GM12864 (cell line): ENCODE data around the gene CDH4.

Experiments used
- DNase-seq: peaks from one replicate; pipeline ENCODE4 v3.0.0-alpha.2; 2011; ENCODE audit warnings: low read depth
- H3K4me3 ChIP-seq: 2 replicates; pipeline ENCODE4 v1.5.1; 2011; ENCODE audit warnings: mild to moderate bottlenecking, low read depth, low read length, control low read depth
- TF ChIP-seq, protein P1 (sequence below): IDR thresholded peaks from 2 replicates; pipeline ENCODE4 v1.5.1; 2011; ENCODE audit warnings: low read depth, mild to moderate bottlenecking, moderate library complexity, low read length, control low read depth, inconsistent platforms; ENCODE audit errors: missing control alignments

Gene CDH4

DNA sequence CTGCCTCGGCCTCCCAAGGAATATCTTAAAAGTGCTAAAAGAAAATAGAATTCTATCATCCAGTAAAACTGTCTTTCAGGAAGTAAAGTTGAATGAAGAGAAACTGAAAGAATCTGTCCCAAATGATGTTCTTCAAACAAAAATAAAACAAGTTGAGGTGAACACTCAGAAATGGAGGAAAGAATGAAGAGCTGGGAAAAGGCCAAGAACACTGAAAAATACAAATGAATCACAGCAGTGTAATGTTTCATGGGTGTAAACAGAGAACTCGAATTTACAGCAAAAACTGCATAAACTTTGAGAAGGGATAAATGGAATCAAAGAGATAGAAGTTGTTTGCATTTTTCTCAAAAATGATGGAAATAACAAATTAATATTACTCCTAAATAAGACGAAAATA, 496.3 kb downstream of the CDH4 start:
- H3K4me3 ChIP-seq, result no peak overlapping the region
- no peak for DNase-seq
- TF ChIP-seq, protein P1, sequence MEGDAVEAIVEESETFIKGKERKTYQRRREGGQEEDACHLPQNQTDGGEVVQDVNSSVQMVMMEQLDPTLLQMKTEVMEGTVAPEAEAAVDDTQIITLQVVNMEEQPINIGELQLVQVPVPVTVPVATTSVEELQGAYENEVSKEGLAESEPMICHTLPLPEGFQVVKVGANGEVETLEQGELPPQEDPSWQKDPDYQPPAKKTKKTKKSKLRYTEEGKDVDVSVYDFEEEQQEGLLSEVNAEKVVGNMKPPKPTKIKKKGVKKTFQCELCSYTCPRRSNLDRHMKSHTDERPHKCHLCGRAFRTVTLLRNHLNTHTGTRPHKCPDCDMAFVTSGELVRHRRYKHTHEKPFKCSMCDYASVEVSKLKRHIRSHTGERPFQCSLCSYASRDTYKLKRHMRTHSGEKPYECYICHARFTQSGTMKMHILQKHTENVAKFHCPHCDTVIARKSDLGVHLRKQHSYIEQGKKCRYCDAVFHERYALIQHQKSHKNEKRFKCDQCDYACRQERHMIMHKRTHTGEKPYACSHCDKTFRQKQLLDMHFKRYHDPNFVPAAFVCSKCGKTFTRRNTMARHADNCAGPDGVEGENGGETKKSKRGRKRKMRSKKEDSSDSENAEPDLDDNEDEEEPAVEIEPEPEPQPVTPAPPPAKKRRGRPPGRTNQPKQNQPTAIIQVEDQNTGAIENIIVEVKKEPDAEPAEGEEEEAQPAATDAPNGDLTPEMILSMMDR, result no peak

DNA sequence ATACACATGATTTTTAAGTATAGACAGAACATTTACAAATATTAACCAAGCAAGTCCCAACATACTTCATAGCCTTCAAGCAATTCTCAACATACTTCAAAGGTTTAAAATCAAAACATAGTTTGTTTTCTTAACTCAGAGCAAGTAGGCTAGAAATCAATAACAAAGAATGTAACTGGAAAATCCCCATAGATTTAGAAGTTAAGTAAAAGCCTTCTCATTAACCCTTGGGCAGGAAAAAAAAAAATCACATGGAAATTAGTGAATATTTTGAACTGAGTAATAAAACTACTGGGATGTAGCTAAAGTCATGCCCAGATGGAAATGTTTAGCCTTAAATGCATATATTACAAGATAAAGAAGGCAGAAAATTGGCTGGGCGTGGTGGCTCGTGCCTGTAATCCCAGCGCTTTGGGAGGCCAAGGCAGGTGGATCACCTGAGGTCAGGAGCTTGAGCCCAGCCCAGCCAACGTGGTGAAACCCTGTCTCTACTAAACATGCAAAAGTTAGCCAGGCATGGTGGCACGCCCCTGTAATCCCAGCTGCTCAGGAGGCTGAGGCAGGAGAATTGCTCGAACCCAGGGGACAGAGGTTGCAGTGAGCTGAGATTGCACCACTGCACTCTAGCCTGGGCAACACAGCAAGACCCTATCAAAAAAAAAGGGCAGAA, 497.5 kb downstream of the CDH4 start:
- H3K4me3 ChIP-seq, result no peak overlapping the region
- TF ChIP-seq, protein P1, result no peak
- DNase-seq, result no peak

DNA sequence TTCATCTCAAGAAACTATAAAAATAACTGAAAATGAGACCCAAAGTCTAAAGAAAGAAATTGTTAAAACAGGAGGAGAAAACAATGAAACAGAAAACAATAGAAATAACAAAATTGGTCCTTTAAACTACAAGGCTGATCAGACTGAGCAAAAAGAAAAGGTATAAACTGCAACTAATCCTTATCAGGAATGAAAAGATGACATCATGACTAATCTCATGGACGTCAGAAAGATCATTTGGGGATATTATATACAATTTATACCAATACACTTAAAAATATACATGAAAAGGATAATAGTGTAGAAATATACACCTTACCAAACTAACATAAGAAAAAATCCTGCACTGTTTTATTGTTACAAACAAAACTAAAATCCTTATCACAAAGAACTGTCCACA, 498.0 kb downstream of the CDH4 start:
- no peak for DNase-seq
- TF ChIP-seq, protein P1, result no peak
- H3K4me3 ChIP-seq, result no peak overlapping the region

DNA sequence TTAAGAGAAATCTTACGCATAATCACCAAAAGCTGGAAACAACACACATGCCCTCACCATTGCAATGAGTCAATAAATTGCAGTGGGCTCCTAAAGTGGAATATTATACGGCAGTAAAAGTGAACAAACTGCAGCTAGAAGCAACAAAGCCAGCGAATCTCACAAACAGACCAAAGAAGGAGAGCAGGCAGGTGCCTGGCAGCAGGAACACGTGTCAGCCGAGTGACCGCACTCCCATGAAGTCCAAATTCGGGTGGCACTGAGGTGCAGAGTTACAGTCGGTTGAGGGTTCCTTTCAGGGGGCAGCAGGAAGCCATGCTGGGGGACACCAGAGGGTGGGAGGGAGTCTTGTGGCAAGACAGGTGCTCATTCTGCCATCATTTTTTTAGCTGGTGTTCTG, 500.5 kb downstream of the CDH4 start:
- H3K4me3 ChIP-seq, result no peak overlapping the region
- TF ChIP-seq, protein P1, result no peak
- no peak for DNase-seq

DNA sequence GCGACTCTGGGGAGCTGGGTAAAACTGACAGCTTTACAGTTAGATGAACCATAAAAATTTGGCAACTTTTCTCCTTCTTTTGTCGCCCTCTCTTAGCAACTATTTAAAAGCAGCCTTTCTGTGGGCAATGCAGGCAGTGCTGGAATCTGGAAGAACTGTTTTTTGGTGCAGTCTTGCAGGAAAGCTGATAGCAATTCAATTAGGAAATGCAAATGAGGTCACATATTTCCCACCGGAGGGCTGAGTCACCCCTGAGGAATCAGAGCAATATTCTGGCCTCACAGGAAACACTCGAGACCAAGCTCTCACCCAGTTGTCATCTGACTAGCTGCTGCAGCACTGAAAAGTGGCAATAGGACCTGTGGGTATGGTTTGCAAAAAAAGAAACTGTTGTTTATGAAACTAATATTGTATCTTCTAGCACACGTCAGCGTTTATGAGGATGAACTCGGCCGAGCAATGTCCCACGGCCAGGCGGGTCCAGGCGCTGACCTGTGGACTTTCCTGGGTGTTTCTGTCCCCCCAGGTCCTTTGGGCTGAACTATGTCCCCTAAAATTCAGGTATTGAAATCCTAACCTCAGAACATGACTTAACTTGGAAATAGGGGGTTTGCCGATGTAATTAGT, 501.4 kb downstream of the CDH4 start:
- H3K4me3 ChIP-seq, result no peak overlapping the region
- TF ChIP-seq, protein P1, result no peak
- DNase-seq, result no peak

DNA sequence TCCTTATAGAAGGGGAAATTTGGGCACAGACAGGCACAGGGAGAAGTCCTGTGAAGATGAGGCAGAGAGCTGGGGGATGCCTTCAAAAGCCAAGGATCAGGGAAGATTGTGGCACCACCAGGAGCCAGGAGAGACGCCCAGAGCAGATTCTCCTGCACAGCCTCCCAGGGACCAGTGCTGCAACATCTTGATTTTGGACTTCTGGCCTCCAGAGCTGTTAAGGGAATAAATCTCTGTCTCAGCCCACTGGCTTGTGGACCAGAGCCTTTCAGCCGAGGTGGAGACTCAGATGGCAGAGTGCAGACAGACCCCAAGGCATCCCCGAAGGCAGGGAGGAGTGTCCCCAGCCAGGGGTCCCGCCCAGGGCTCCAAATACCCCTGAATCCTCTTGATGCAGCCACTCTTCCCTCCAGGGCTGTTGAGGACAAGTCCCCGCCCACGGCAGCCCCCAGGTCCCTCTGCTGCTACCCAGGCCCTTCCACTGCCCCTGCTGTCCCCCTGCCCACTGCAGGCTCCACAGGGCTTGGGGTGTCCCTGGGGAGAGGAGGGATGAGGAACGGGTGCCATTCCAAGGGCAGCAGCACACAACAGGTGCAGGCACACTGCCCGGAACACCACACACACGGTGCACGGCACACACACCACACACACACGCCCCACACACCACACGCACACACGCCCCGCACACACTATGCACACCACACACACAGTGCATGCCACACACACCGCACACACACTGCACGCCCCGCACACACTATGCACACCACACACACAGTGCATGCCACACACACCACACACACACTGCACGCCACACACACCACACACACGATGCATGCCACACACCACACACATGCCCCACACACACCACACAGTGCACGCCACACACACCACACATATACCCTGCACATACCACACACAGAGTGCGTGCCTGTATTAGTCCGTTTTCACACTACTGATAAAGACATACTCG, 502.2 kb downstream of the CDH4 start:
- TF ChIP-seq, protein P1, result no peak
- DNase-seq, result no peak
- H3K4me3 ChIP-seq, result no peak overlapping the region
